Right lobe of liver (tissue), 4 donors: ENCODE data around the gene FAM50A.

Experiments used
- CTCF ChIP-seq, 4 donors: fragments of 200-600 bp in 3 of 4; fragments of 450-650 bp in 1 of 4; IDR thresholded peaks; one replicate each; pipeline versions ENCODE4 v1.5.1 to v1.8.0; 2016 to 2022; ENCODE audit warnings: antibody characterized with exemption in 4 of 4, mild to moderate bottlenecking in 2 of 4
- POLR2A ChIP-seq: fragments of 450-650 bp; IDR thresholded peaks from one replicate; pipeline ENCODE4 v1.6.1; 2017; ENCODE audit warnings: antibody characterized with exemption, mild to moderate bottlenecking
- donor health status: DM: no; HTN: no; CAD: no.
- donor health status: DM: no; HTN: no; CAD: no.
- donor health status: DM: no; HTN: yes; CAD: no.

GRCh38 chrX:154488336-154489075 is 44.6 kb downstream of the FAM50A start:
- TF ChIP-seq CTCF (IDR thresholded peaks at IDR 0.05) (no peak), POLR2A (no peak)
